Activated T-cell treated with anti-CD3 and anti-CD28 coated beads for 24 hours (primary cell): Measurements from ENCODE around the gene ZXDC.

Experiments used
- DNase-seq: peaks from one replicate; pipeline ENCODE4 v3.0.0-alpha.2; 2020; ENCODE audit warnings: low read depth

The ZXDC gene

GRCh38 chr3:126394179-126394976 lies 81.3 kb downstream of the ZXDC start, which contains the start of gene CFAP100:
Gene CFAP100 (plus strand): TSS chr3:126394909. CDS start chr3:126396001, 1,092 bp downstream.
- DNase-seq: no peak

- no peak for DNase-seq
These were observed 82.1 kb downstream of the ZXDC start for GRCh38 chr3:126393563-126393962.

GRCh38 chr3:126392246-126392645 lies 83.4 kb downstream of the ZXDC start:
- DNase-seq: no peak

GRCh38 chr3:126391631-126392030 lies 84.1 kb downstream of the ZXDC start:
- no peak for DNase-seq

- DNase-seq: no peak
These were observed 84.9 kb downstream of the ZXDC start for GRCh38 chr3:126390751-126391150.

- DNase-seq: no peak
These were observed 85.5 kb downstream of the ZXDC start for GRCh38 chr3:126390201-126390600.

- DNase-seq: no peak
These were observed 85.9 kb downstream of the ZXDC start for GRCh38 chr3:126389794-126390146.

GRCh38 chr3:126389112-126389793 lies 86.4 kb downstream of the ZXDC start:
- DNase-seq: peak; percentile 6
